C4-2B (cell line): ENCODE measurements around the gene RAVER2.

Experiments
- ZFX ChIP-seq: fragments of 450-650 bp; IDR thresholded peaks from 2 replicates; pipeline ENCODE4 v1.6.1; 2017
- TF ChIP-seq, protein P1 (sequence below): fragments of 450-650 bp; conservative IDR thresholded peaks from 2 replicates; pipeline ENCODE4 v1.5.1; 2017; ENCODE audit warnings: mild to moderate bottlenecking

DNA sequence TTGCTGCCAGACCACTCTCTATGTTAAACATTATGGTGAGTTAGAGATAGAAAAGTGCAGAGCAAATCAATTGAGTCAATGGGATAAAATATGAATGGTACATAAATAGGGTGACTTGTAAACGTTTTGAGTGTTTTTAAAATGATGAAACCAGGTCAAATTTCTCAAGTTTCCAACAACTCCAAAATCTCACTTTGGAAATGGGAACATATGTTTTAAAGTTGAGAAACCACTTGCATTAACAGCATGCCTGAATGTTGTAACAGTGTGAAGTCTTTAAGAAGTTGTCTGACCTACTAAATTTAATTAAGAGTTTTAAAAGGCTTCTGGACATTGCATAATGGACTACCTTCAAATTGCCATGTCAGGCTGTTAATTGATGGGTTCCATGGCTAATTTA lies 33.6 kb upstream of the RAVER2 start:
- TF ChIP-seq, protein P1, sequence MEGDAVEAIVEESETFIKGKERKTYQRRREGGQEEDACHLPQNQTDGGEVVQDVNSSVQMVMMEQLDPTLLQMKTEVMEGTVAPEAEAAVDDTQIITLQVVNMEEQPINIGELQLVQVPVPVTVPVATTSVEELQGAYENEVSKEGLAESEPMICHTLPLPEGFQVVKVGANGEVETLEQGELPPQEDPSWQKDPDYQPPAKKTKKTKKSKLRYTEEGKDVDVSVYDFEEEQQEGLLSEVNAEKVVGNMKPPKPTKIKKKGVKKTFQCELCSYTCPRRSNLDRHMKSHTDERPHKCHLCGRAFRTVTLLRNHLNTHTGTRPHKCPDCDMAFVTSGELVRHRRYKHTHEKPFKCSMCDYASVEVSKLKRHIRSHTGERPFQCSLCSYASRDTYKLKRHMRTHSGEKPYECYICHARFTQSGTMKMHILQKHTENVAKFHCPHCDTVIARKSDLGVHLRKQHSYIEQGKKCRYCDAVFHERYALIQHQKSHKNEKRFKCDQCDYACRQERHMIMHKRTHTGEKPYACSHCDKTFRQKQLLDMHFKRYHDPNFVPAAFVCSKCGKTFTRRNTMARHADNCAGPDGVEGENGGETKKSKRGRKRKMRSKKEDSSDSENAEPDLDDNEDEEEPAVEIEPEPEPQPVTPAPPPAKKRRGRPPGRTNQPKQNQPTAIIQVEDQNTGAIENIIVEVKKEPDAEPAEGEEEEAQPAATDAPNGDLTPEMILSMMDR, result no peak
- no peak for TF ChIP-seq ZFX
